Measurements from ENCODE around the gene TCF4. TPM values are rescaled to one million over a fixed set of nuclear protein-coding genes. Genes with fewer than 3 reads are reported as not detected.
A peak's percentile ranks its signal among the peaks of the same experiment; 100 is the strongest.

Gene TCF4
- total RNA-seq, 1 donor from 2014 or later: 115 TPM

- H3K36me3 ChIP-seq (ENCODE audit: insufficient read depth, low read length): no peaks in the 10 kb centered on the region
- H3K27ac ChIP-seq (ENCODE audit: low read depth, low read length): no peak overlapping the region
- H3K79me2 ChIP-seq (ENCODE audit: insufficient read depth, low read length): peaks cover 85% of the 10 kb centered on the region
- Mint-ChIP-seq H3K9me3 (ENCODE audit: unreplicated experiment) (no peaks in the 10 kb centered on the region), H3K27me3 (ENCODE audit: low read depth, unreplicated experiment) (no peaks in the 10 kb centered on the region), H3K27ac (ENCODE audit: unreplicated experiment) (no peak overlapping the region), H3K4me1 (ENCODE audit: low read depth, unreplicated experiment) (no peaks in the 10 kb centered on the region), H3K4me3 (ENCODE audit: unreplicated experiment) (no peak overlapping the region), H3K36me3 (ENCODE audit: low read depth, unreplicated experiment) (peaks cover 11% of the 10 kb centered on the region)
- no peak for TF ChIP-seq CTCF (IDR thresholded peaks at IDR 0.05; ENCODE audit: insufficient read depth, low read depth, low read length)
- TF ChIP-seq EZH2 (IDR thresholded peaks at IDR 0.05; ENCODE audit: insufficient read depth, low read length): no peak
- no peak for FAIRE-seq
- H3K4me3 ChIP-seq (ENCODE audit: insufficient read depth, low read depth, low read length): no peak overlapping the region
- H2AFZ ChIP-seq (ENCODE audit: low read depth, low read length): no peak overlapping the region
- H3K4me2 ChIP-seq (ENCODE audit: low read length): no peak overlapping the region
- H4K20me1 ChIP-seq (ENCODE audit: insufficient read depth, low read length): peaks cover 14% of the 10 kb centered on the region
- no peak for DNase-seq (ENCODE audit: low read depth)
- H3K9me3 ChIP-seq (ENCODE audit: insufficient read depth, low read depth, low read length): no peaks in the 10 kb centered on the region
- no peaks in the 10 kb centered on the region for H3K27me3 ChIP-seq (ENCODE audit: insufficient read depth, low read length)
- no peak overlapping the region for H3K9ac ChIP-seq (ENCODE audit: low read length)
- H3K4me1 ChIP-seq (ENCODE audit: insufficient read depth, low read length): no peaks in the 10 kb centered on the region
Measured at GRCh38 chr18:55523001-55523400, 65.0 kb downstream of the TCF4 start.

GRCh38 chr18:55522011-55522410 is 66.0 kb downstream of the TCF4 start:
- peaks cover 9% of the 10 kb centered on the region for H3K36me3 Mint-ChIP-seq (ENCODE audit: low read depth, unreplicated experiment)
- no peak overlapping the region for H3K4me3 Mint-ChIP-seq (ENCODE audit: unreplicated experiment)
- Histone ChIP-seq H3K4me3 (ENCODE audit: insufficient read depth, low read depth, low read length) (no peak overlapping the region), H3K36me3 (ENCODE audit: insufficient read depth, low read length) (no peaks in the 10 kb centered on the region), H2AFZ (ENCODE audit: low read depth, low read length) (no peak overlapping the region), H3K4me1 (ENCODE audit: insufficient read depth, low read length) (no peaks in the 10 kb centered on the region), H3K4me2 (ENCODE audit: low read length) (no peak overlapping the region), H3K9ac (ENCODE audit: low read length) (no peak overlapping the region), H3K27ac (ENCODE audit: low read depth, low read length) (no peak overlapping the region), H3K9me3 (ENCODE audit: insufficient read depth, low read depth, low read length) (no peaks in the 10 kb centered on the region), H3K27me3 (ENCODE audit: insufficient read depth, low read length) (no peaks in the 10 kb centered on the region), H4K20me1 (ENCODE audit: insufficient read depth, low read length) (peaks cover 10% of the 10 kb centered on the region), H3K79me2 (ENCODE audit: insufficient read depth, low read length) (peaks cover 84% of the 10 kb centered on the region)
- H3K4me1 Mint-ChIP-seq (ENCODE audit: low read depth, unreplicated experiment): no peaks in the 10 kb centered on the region
- no peak overlapping the region for H3K27ac Mint-ChIP-seq (ENCODE audit: unreplicated experiment)
- no peaks in the 10 kb centered on the region for H3K9me3 Mint-ChIP-seq (ENCODE audit: unreplicated experiment)
- no peaks in the 10 kb centered on the region for H3K27me3 Mint-ChIP-seq (ENCODE audit: low read depth, unreplicated experiment)
- TF ChIP-seq EZH2 (IDR thresholded peaks at IDR 0.05; ENCODE audit: insufficient read depth, low read length) (no peak), CTCF (IDR thresholded peaks at IDR 0.05; ENCODE audit: insufficient read depth, low read depth, low read length) (peak; percentile 27)
- FAIRE-seq (no peak), DNase-seq (ENCODE audit: low read depth) (no peak)

- H4K20me1 ChIP-seq (ENCODE audit: insufficient read depth, low read length): no peaks in the 10 kb centered on the region
- H3K36me3 ChIP-seq (ENCODE audit: insufficient read depth, low read length): no peaks in the 10 kb centered on the region
- DNase-seq (ENCODE audit: low read depth) (no peak), FAIRE-seq (peak; percentile 76)
- H3K27ac ChIP-seq (ENCODE audit: low read depth, low read length): peak overlapping the region; percentile 72
- Mint-ChIP-seq H3K36me3 (ENCODE audit: low read depth, unreplicated experiment) (no peaks in the 10 kb centered on the region), H3K9me3 (ENCODE audit: unreplicated experiment) (no peaks in the 10 kb centered on the region), H3K27ac (ENCODE audit: unreplicated experiment) (no peak overlapping the region), H3K4me1 (ENCODE audit: low read depth, unreplicated experiment) (peaks cover 5% of the 10 kb centered on the region), H3K4me3 (ENCODE audit: unreplicated experiment) (no peak overlapping the region), H3K27me3 (ENCODE audit: low read depth, unreplicated experiment) (no peaks in the 10 kb centered on the region)
- TF ChIP-seq EZH2 (IDR thresholded peaks at IDR 0.05; ENCODE audit: insufficient read depth, low read length): no peak
- no peak for TF ChIP-seq CTCF (IDR thresholded peaks at IDR 0.05; ENCODE audit: insufficient read depth, low read depth, low read length)
- H3K4me1 ChIP-seq (ENCODE audit: insufficient read depth, low read length): peaks cover 12% of the 10 kb centered on the region
- H3K79me2 ChIP-seq (ENCODE audit: insufficient read depth, low read length): peaks cover 78% of the 10 kb centered on the region
- H3K9ac ChIP-seq (ENCODE audit: low read length): no peak overlapping the region
- H3K27me3 ChIP-seq (ENCODE audit: insufficient read depth, low read length): no peaks in the 10 kb centered on the region
- no peak overlapping the region for H2AFZ ChIP-seq (ENCODE audit: low read depth, low read length)
- H3K9me3 ChIP-seq (ENCODE audit: insufficient read depth, low read depth, low read length): no peaks in the 10 kb centered on the region
- H3K4me3 ChIP-seq (ENCODE audit: insufficient read depth, low read depth, low read length): no peak overlapping the region
- H3K4me2 ChIP-seq (ENCODE audit: low read length): no peak overlapping the region
Measured at GRCh38 chr18:55517055-55517454, 70.9 kb downstream of the TCF4 start.
